Testis (tissue), 3 donors: ENCODE data around the gene RPF1. TPM values are rescaled to one million over a fixed set of nuclear protein-coding genes. Genes with fewer than 3 reads are reported as not detected.

ENCODE experiments used
- DNase-seq: peaks from one replicate; pipeline ENCODE4 v3.0.0-alpha.2; 2019
- H3K27ac ChIP-seq, 2 donors: fragments of 200-600 bp; sonication (generic); one replicate each; pipeline ENCODE4 v1.5.1; 2019
- H3K27me3 ChIP-seq: fragments of 200-600 bp; sonication (generic); one replicate; pipeline ENCODE4 v1.5.1; 2019
- H3K36me3 ChIP-seq: fragments of 200-600 bp; sonication (generic); one replicate; pipeline ENCODE4 v1.5.1; 2017; ENCODE audit warnings: low read depth; ENCODE audit errors: missing control alignments
- H3K4me1 ChIP-seq: fragments of 200-600 bp; sonication (generic); one replicate; pipeline ENCODE4 v1.5.1; 2019
- H3K4me3 ChIP-seq, 2 donors: fragments of 200-600 bp; sonication (generic); one replicate each; pipeline ENCODE4 v1.5.1; 2017 to 2019
- H3K9me3 ChIP-seq: fragments of 200-600 bp; sonication (generic); one replicate; pipeline ENCODE4 v1.5.1; 2017
- POLR2A ChIP-seq: fragments of 450-650 bp; IDR thresholded peaks from one replicate; pipeline ENCODE4 v1.6.1; 2017; ENCODE audit warnings: antibody characterized with exemption, mild to moderate bottlenecking, moderate library complexity
- WGBS, 2 donors: methylation state at CpG; one replicate each; pipeline ENCODE4 v1.1.5; 2018; 5-methylcytosine and 5-hydroxymethylcytosine counted together
- intact Hi-C: fragments of 100-400 bp; cut with DNase I; formaldehyde crosslinking; loops from one replicate; pipeline ENCODE4 v1.15.1; 2023; ENCODE audit warnings: low total_unique reads
- polyA plus RNA-seq: library from polyadenylated mRNA; stranded (reverse); fragments of 350-450 nt; fragmentation: Illumina TruSeq; extraction: RNeasy Lipid Tissue Mini Kit (QIAGEN cat#74804); gene quantifications from one replicate; pipeline ENCODE4 v1.2.3, GENCODE V29; 2014; ENCODE audit warnings: low read depth, low replicate concordance; ENCODE audit not compliant: insufficient read depth
- total RNA-seq, 2 donors: library from RNA; depleted of rRNA; stranded (reverse); fragments of >200 nt; gene quantifications; one replicate each; pipeline ENCODE4 v1.2.3, GENCODE V29; 2016
- TF ChIP-seq, protein P1 (sequence below), 3 experiments: fragments of 450-650 bp in 2 of 3; fragments of 200-600 bp in 1 of 3; sonication (generic) in 1 of 3; IDR thresholded peaks; one replicate each; pipeline ENCODE4 v1.5.1; 2016 to 2019; ENCODE audit warnings: antibody characterized with exemption in 3 of 3, mild to moderate bottlenecking in 2 of 3, moderate library complexity in 1 of 3

Gene RPF1
- total and polyA plus RNA-seq, 3 donors from 2014 or later: 41.9 to 62.2 (median 49.2) TPM

DNA sequence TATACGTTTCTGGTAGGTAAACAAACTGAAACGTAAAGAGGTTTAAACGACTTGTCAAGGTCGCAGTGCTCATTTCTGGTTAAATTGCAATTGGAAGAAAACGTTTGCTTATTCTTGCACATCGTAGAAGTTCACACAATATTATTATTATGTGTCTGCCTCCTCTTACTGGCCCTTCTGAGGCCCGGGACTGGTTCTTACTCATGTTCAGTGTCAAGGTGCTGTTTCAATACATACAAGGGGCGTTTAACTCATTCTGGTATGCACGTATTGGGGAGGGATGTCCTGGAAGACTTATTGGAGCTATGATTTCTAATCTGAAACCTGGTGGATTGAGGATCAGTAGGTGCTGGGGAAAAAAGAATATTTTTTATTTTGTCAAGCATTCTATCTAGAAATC is 932 bp downstream of the RPF1 start:
- H3K9me3 ChIP-seq: no peaks in the 10 kb centered on the region
- peaks cover 8% of the 10 kb centered on the region for H3K4me1 ChIP-seq
- no peaks in the 10 kb centered on the region for H3K36me3 ChIP-seq
- H3K4me3 ChIP-seq: peak overlapping the region; percentile 83 to 84
- TF ChIP-seq POLR2A: no peak
- TF ChIP-seq, protein P1, sequence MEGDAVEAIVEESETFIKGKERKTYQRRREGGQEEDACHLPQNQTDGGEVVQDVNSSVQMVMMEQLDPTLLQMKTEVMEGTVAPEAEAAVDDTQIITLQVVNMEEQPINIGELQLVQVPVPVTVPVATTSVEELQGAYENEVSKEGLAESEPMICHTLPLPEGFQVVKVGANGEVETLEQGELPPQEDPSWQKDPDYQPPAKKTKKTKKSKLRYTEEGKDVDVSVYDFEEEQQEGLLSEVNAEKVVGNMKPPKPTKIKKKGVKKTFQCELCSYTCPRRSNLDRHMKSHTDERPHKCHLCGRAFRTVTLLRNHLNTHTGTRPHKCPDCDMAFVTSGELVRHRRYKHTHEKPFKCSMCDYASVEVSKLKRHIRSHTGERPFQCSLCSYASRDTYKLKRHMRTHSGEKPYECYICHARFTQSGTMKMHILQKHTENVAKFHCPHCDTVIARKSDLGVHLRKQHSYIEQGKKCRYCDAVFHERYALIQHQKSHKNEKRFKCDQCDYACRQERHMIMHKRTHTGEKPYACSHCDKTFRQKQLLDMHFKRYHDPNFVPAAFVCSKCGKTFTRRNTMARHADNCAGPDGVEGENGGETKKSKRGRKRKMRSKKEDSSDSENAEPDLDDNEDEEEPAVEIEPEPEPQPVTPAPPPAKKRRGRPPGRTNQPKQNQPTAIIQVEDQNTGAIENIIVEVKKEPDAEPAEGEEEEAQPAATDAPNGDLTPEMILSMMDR (IDR thresholded peaks at IDR 0.05): no peak
- H3K27me3 ChIP-seq: no peaks in the 10 kb centered on the region
- DNase-seq: no peak
- intact Hi-C loops: no loop called here
- peak overlapping the region in 1 of 2 donors; percentile 85 for H3K27ac ChIP-seq
- WGBS, 2 donors: 4 to 6% methylated on average over 9 of the region's 9 CpGs

DNA sequence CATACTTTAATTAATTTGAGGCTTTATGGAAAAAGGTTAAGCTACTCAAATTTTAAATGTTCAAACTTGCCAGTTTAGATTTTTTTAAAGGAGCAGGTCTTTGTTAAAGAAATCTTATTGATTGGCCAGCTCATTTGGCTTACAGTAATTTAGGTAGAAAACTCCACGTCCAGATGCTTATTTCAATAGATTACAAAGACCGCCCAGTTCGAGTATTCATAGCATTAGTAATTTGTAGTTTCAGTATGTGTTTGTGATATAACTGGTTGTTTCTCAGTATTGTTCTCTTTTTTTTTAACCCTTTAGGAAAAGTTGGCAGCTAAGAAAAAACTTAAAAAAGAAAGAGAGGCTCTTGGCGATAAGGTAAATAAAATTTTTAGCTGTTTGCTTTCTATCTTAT is 1.6 kb downstream of the RPF1 start:
- no peak overlapping the region for H3K4me3 ChIP-seq
- H3K36me3 ChIP-seq: no peaks in the 10 kb centered on the region

DNA sequence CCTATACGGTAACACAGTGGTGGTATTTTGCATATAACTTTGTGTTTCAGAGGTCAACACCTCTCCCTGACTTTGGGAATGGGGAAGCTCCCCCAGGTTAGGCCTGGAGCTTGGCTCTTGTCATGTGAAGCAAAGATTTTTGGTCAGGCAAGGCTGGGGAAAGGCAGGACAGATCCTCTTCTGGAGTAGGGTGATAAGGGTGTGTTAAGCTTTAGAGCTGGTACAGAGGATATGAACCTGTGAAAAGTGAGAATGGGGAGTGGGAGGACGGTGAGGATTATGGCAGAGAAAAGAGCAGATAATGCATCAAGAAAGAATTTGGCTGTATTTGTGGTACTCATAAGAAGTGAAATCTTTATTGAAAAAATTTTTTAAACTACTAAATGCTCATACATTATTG is 2.3 kb downstream of the RPF1 start:
- intact Hi-C loops: no loop called here
- H3K36me3 ChIP-seq: no peaks in the 10 kb centered on the region
- H3K9me3 ChIP-seq: no peaks in the 10 kb centered on the region
- no peak overlapping the region for H3K4me3 ChIP-seq
- no peaks in the 10 kb centered on the region for H3K27me3 ChIP-seq
- peaks cover 8% of the 10 kb centered on the region for H3K4me1 ChIP-seq
- 77 to 87% methylated on average over 2 of the region's 2 CpGs for WGBS, 2 donors
- H3K27ac ChIP-seq: no peak overlapping the region
- no peak for TF ChIP-seq POLR2A
- TF ChIP-seq, protein P1 (IDR thresholded peaks at IDR 0.05): no peak
- no peak for DNase-seq

More for the DNA sequence above, 1.6 kb downstream of the RPF1 start:
- intact Hi-C loops: no loop called here
- 69 to 70% methylated on average over 4 of the region's 4 CpGs for WGBS, 2 donors
- H3K27me3 ChIP-seq: no peaks in the 10 kb centered on the region
- H3K9me3 ChIP-seq: no peaks in the 10 kb centered on the region
- DNase-seq: no peak
- no peak for TF ChIP-seq POLR2A
- TF ChIP-seq, protein P1 (IDR thresholded peaks at IDR 0.05): no peak
- no peak overlapping the region for H3K27ac ChIP-seq
- peaks cover 8% of the 10 kb centered on the region for H3K4me1 ChIP-seq

- TF ChIP-seq, protein P1 (IDR thresholded peaks at IDR 0.05): no peak
- no peak for TF ChIP-seq POLR2A
- intact Hi-C loops: no loop called here
- no peaks in the 10 kb centered on the region for H3K27me3 ChIP-seq
- no peak overlapping the region for H3K4me3 ChIP-seq
- H3K27ac ChIP-seq: no peak overlapping the region
- H3K9me3 ChIP-seq: no peaks in the 10 kb centered on the region
- H3K36me3 ChIP-seq: no peaks in the 10 kb centered on the region
- no peak for DNase-seq
- H3K4me1 ChIP-seq: no peaks in the 10 kb centered on the region
- WGBS, 2 donors: 72 to 82% methylated on average over 3 of the region's 3 CpGs
Measured at GRCh38 chr1:84488107-84488506, 9.0 kb downstream of the RPF1 start.

DNA sequence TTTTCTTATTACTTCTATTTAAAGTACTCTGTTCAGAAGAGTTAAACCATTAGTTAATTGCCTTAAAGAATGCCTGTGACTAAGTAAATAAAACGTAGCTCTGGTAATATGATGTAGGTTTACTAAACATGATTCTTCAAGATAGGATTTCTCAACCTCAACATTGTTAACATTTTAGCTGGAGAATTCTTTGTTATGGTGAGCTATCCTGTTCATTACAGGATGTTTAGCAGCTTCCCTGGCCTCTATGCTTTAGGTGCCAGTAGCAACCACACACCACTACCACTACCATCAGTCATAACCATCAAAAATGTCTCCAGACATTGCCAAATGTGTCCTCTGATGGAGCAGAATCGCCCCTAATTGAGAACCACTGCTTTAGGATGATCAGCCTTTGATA is 10.7 kb downstream of the RPF1 start:
- no peak overlapping the region for H3K27ac ChIP-seq
- DNase-seq: no peak
- no peaks in the 10 kb centered on the region for H3K9me3 ChIP-seq
- H3K4me3 ChIP-seq: no peak overlapping the region
- H3K27me3 ChIP-seq: no peaks in the 10 kb centered on the region
- TF ChIP-seq POLR2A: no peak
- TF ChIP-seq, protein P1 (IDR thresholded peaks at IDR 0.05): no peak
- H3K4me1 ChIP-seq: no peaks in the 10 kb centered on the region
- 89 to 91% methylated on average over 2 of the region's 2 CpGs for WGBS, 2 donors
- intact Hi-C loops: no loop called here
- H3K36me3 ChIP-seq: no peaks in the 10 kb centered on the region
